Transverse colon (tissue), 4 donors: ENCODE results near the gene ZMIZ1. TPM values are rescaled to one million over a fixed set of nuclear protein-coding genes. Genes with fewer than 3 reads are reported as not detected.

Experiments used
- DNase-seq: peaks from one replicate; pipeline ENCODE4 v3.0.0-alpha.2; 2019
- H3K27ac ChIP-seq, 4 donors: fragments of 200-600 bp; sonication (generic); 2 replicates each; pipeline ENCODE4 v1.5.1; 2016 to 2018; ENCODE audit warnings: inconsistent platforms in 4 of 4
- H3K27me3 ChIP-seq: fragments of 200-600 bp; sonication (generic); 2 replicates; pipeline ENCODE4 v1.5.1; 2017; ENCODE audit warnings: inconsistent platforms
- H3K36me3 ChIP-seq, 4 donors: fragments of 200-600 bp; sonication (generic); 2 replicates each; pipeline ENCODE4 v1.5.1; 2017 to 2019; ENCODE audit warnings: inconsistent platforms in 4 of 4
- H3K4me1 ChIP-seq, 4 donors: fragments of 200-600 bp; sonication (generic); 2 replicates each; pipeline ENCODE4 v1.5.1; 2017 to 2020; ENCODE audit warnings: inconsistent platforms in 4 of 4
- H3K4me3 ChIP-seq, 4 donors: fragments of 200-600 bp; sonication (generic); 1 replicate in 1 of 4; 2 replicates in 3 of 4; pipeline versions ENCODE4 v1.5.1 to v1.6.1; 2017 to 2019; ENCODE audit warnings: inconsistent platforms in 4 of 4
- H3K9me3 ChIP-seq, 2 donors: fragments of 200-600 bp; sonication (generic); 2 replicates each; pipeline ENCODE4 v1.5.1; 2017 to 2019; ENCODE audit warnings: inconsistent platforms in 2 of 2
- EP300 ChIP-seq: sonication (generic); formaldehyde crosslinking; IDR thresholded peaks from one replicate; pipeline ENCODE4 v1.6.1; 2017; ENCODE audit warnings: antibody characterized with exemption, low read depth
- POLR2A ChIP-seq: fragments of 450-650 bp; IDR thresholded peaks from one replicate; pipeline ENCODE4 v1.6.1; 2016; ENCODE audit warnings: antibody characterized with exemption, mild to moderate bottlenecking, moderate library complexity
- POLR2AphosphoS5 ChIP-seq, 3 donors: sonication (generic); formaldehyde crosslinking; IDR thresholded peaks; one replicate each; pipeline ENCODE4 v1.6.1; 2016; ENCODE audit warnings: antibody characterized with exemption in 3 of 3
- WGBS, 2 donors: methylation state at CpG; one replicate each; pipeline ENCODE4 v1.1.5; 2018; ENCODE audit warnings: low coverage in 1 of 2; 5-methylcytosine and 5-hydroxymethylcytosine counted together
- in situ Hi-C, 4 donors: fragments of 200-750 bp; cut with MboI; loops; one replicate each; pipeline versions ENCODE4 v1.15.0 to v1.15.1; 2017; ENCODE audit warnings: low sequenced_read_pairs in 3 of 4, low pct_ligation_motif_present in 1 of 4, low pct_unique_long_range_greater_than_20kb in 1 of 4
- intact Hi-C: fragments of 100-400 bp; cut with DNase I; formaldehyde crosslinking; loops from one replicate; pipeline ENCODE4 v1.15.1; 2023; ENCODE audit warnings: low total_unique reads
- total RNA-seq, 4 donors: library from RNA; depleted of rRNA; stranded (reverse); fragments of >200 nt; gene quantifications; one replicate each; pipeline ENCODE4 v1.1.0, GENCODE V29; 2016
- TF ChIP-seq, protein P1 (sequence below), 5 experiments: fragments of 200-600 bp in 3 of 5; fragments of 450-650 bp in 2 of 5; sonication (generic) in 3 of 5; IDR thresholded peaks; 1 replicate in 2 of 5; 2 replicates in 3 of 5; pipeline ENCODE4 v1.5.1; 2016 to 2017; ENCODE audit warnings: antibody characterized with exemption in 5 of 5, inconsistent platforms in 3 of 5, mild to moderate bottlenecking in 2 of 5, moderate library complexity in 1 of 5

Gene ZMIZ1
- total RNA-seq, 4 donors from 2014 or later = 32.0 to 108 (median 63.0) TPM

DNA sequence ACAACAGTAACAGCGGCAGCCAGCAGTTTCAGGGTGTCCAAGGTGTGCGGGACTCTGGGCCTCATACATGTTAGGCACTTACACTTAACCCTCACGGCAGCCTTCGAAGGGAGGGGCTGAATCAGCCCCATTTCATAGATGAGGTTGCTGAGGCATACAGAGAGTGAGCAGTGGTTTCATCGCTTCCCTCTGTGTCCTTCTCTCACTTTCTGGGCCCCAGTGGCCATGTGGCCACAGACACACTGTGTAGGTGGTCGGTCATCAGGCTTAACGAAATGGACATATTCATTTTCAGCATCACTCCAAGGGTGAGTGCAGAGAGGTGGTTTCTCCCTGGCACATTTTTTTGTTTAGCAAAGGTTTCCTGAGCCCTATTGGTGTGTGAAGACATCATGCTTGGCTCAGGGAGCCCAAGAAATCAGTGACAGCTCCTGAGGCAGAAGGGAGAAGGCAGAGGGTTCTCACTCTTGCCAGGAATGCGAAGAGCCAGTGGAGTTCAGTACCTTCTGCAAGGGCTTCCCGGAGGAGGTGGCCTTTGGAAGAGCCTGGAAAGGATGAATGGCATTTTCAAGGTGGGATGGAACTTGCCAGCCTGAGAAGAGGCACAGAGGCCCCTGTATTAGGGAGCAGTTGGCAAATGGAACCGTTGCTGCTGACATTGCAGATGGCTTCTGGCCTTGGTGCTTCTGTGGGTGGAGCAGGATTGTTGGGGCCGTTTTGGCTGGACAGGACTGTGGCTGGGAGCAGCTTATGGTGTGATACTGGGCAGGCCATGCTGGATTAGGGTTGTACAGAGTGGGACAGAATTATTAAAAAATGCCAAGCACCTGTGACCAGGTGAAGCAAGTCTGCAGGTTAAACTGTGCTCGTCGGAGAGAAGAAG, 216.8 kb downstream of the ZMIZ1 start:
- H3K4me1 ChIP-seq = peaks cover 17 to 53% (median 33%) of the 10 kb centered on the region in 4 donors
- DNase-seq = no peak

DNA sequence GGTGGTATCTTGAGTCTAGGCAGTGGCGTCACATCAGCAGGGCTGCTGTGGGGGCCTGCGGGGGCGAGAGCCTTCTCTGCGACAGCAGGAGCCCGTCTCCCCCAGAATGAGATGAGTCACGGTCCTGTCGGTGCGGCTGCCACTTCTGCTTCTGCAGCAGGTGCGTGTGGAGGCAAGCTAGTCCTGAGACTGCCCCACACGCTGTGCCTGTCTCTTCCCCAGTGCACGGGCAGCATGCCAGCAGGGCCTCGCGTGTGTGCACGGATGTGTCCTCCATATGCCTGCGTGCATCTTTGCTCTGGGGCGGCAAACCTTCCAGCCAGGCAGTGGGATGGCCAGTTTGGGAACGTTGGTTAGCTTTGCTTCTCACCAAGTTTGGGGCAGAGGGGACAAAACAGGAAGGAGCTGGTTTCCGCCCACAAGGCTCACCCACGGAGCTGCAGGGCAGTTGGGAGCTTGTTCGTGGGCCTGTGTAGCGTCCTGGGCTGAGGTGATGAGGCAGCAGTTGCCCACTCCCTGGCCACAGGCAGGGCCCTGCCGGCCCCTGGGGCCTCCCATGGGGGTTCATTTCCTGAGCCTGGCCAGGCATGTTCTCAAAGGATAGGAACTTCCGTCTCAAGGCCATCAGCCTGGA, 217.7 kb downstream of the ZMIZ1 start:
- peaks cover 0 to 4% (median 0%) of the 10 kb centered on the region in 4 donors for H3K36me3 ChIP-seq
- peaks cover 17 to 53% (median 33%) of the 10 kb centered on the region in 4 donors for H3K4me1 ChIP-seq
- no peaks in the 10 kb centered on the region for H3K9me3 ChIP-seq
- TF ChIP-seq EP300 (peak; percentile 55), POLR2AphosphoS5 (IDR thresholded peaks at IDR 0.05) (peak; percentile 10 to 61 (median 39)), POLR2A (no peak)
- TF ChIP-seq, protein P1, sequence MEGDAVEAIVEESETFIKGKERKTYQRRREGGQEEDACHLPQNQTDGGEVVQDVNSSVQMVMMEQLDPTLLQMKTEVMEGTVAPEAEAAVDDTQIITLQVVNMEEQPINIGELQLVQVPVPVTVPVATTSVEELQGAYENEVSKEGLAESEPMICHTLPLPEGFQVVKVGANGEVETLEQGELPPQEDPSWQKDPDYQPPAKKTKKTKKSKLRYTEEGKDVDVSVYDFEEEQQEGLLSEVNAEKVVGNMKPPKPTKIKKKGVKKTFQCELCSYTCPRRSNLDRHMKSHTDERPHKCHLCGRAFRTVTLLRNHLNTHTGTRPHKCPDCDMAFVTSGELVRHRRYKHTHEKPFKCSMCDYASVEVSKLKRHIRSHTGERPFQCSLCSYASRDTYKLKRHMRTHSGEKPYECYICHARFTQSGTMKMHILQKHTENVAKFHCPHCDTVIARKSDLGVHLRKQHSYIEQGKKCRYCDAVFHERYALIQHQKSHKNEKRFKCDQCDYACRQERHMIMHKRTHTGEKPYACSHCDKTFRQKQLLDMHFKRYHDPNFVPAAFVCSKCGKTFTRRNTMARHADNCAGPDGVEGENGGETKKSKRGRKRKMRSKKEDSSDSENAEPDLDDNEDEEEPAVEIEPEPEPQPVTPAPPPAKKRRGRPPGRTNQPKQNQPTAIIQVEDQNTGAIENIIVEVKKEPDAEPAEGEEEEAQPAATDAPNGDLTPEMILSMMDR (IDR thresholded peaks at IDR 0.05) = no peak
- in situ Hi-C loops (no loop called here), intact Hi-C loops (no loop called here)
- 62 to 88% methylated on average over 1 to 22 of the region's 23 CpGs for WGBS, 2 donors
- H3K27ac ChIP-seq = peak overlapping the region; percentile 63 to 76 (median 69)
- H3K4me3 ChIP-seq = no peak overlapping the region
- no peaks in the 10 kb centered on the region for H3K27me3 ChIP-seq
- peak; percentile 87 for DNase-seq

More for the DNA sequence above, 216.8 kb downstream of the ZMIZ1 start:
- in situ Hi-C loops (no loop called here), intact Hi-C loops (no loop called here)
- no peak for TF ChIP-seq POLR2A
- TF ChIP-seq, protein P1 (IDR thresholded peaks at IDR 0.05) = no peak
- TF ChIP-seq EP300 = no peak
- TF ChIP-seq POLR2AphosphoS5 (IDR thresholded peaks at IDR 0.05) = no peak
- WGBS, 2 donors = 43 to 72% methylated on average over 2 to 13 of the region's 13 CpGs
- Histone ChIP-seq H3K36me3 (peaks cover 0 to 4% (median 0%) of the 10 kb centered on the region in 4 donors), H3K9me3 (no peaks in the 10 kb centered on the region), H3K4me3 (no peak overlapping the region), H3K27me3 (no peaks in the 10 kb centered on the region), H3K27ac (peak overlapping the region; percentile 63 to 76 (median 69))

DNA sequence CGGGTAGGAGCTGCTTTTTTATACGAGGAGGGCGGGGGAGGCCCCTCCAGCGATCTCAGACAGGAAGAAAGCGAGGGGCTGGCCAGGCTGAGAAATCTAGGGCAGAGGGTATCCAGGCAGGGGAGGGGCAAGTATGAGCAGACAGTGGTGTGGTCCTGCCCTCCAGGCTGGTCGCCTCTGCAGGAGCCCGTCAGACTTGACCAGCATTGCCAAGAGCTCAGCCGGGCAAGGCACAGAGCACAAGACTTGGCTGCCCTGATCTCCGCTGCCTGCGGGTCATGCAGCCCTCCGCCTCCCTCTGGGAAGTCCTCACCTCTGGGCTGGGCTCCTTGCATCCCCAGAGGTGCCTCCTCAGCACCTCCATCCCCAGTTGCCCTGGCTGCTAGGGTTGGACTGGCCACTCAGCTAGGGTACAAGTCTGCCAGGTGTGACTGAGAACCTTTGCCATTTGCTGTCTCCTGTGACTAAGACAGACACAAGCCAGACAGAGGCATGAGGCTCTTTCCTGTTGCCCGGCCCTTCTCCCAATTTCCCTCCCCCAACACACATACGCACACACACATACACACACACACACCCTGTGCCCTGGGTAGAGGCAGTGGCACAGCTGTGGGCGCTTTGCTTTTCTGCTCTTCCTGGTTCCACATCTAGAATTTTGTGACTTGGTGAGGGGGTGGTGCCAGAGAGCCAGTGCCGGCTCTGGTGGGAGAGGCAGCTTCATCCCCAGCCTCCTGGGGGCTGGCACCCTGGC, 219.4 kb downstream of the ZMIZ1 start:
- H3K36me3 ChIP-seq = peaks cover 0 to 4% (median 0%) of the 10 kb centered on the region in 4 donors
- intact Hi-C loops = no loop called here
- WGBS, 2 donors = 82 to 88% methylated on average over 5 to 14 of the region's 15 CpGs
- no peaks in the 10 kb centered on the region for H3K27me3 ChIP-seq
- H3K27ac ChIP-seq = no peak overlapping the region
- no peak for DNase-seq
- no peak overlapping the region for H3K4me3 ChIP-seq
- TF ChIP-seq POLR2AphosphoS5 (IDR thresholded peaks at IDR 0.05) = no peak
- TF ChIP-seq, protein P1 (IDR thresholded peaks at IDR 0.05) = no peak
- H3K4me1 ChIP-seq = peaks cover 23 to 62% (median 39%) of the 10 kb centered on the region in 4 donors
- in situ Hi-C loops = no loop called here
- no peaks in the 10 kb centered on the region for H3K9me3 ChIP-seq

DNA sequence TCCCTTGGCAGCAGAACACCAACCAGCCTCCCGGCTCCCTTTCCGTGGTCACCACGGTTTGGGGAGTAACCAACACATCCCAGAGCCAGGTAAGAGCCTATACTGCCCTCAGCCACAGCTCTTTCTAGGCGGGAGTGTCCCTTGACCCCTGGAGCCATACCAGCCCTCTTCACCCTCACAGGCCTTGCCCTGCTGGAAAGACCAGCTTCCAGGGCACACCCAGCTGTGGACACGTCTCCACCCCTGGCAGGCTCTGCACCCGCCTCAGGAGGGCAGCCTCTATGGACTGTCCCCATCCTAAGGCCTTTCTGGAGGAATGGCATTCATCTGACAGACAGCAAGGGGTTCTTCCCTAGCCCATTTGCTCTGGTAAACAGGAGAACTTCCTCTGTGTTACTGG, 221.0 kb downstream of the ZMIZ1 start:
- DNase-seq = peak; percentile 49
- no peaks in the 10 kb centered on the region for H3K9me3 ChIP-seq
- H3K4me3 ChIP-seq = no peak overlapping the region
- WGBS, 2 donors = 68 to 80% methylated on average over 1 to 6 of the region's 6 CpGs
- peaks cover 0 to 9% (median 2%) of the 10 kb centered on the region in 4 donors for H3K36me3 ChIP-seq
- in situ Hi-C loops = no loop called here
- intact Hi-C loops = no loop called here
- peaks cover 23 to 58% (median 39%) of the 10 kb centered on the region in 4 donors for H3K4me1 ChIP-seq
- H3K27me3 ChIP-seq = no peaks in the 10 kb centered on the region
- TF ChIP-seq POLR2AphosphoS5 (IDR thresholded peaks at IDR 0.05) (no peak), EP300 (no peak), POLR2A (no peak)
- TF ChIP-seq, protein P1 (IDR thresholded peaks at IDR 0.05) = no peak
- no peak overlapping the region for H3K27ac ChIP-seq
